GM12878 (cell line): ENCODE results near the gene ZNF530. TPM values are rescaled to one million over a fixed set of nuclear protein-coding genes. Genes with fewer than 3 reads are reported as not detected.

Experiments used
- BCL11A ChIP-seq: IDR thresholded peaks from 2 replicates; pipeline ENCODE4 v1.6.1; 2011; ENCODE audit warnings: low read depth, low read length
- CHD2 ChIP-seq: IDR thresholded peaks from 2 replicates; pipeline ENCODE4 v1.6.1; 2011; ENCODE audit warnings: low read depth, low read length, improper control_type of control experiment, borderline replicate concordance
- CREM ChIP-seq: IDR thresholded peaks from 2 replicates; pipeline ENCODE4 v1.6.1; 2014; ENCODE audit warnings: antibody characterized with exemption, low read depth
- GATAD2B ChIP-seq: fragments of 450-650 bp; conservative IDR thresholded peaks from 2 replicates; pipeline ENCODE4 v1.6.1; 2017; ENCODE audit warnings: low read depth, mild to moderate bottlenecking, moderate library complexity
- IKZF1 ChIP-seq: fragments of 450-650 bp; conservative IDR thresholded peaks from 2 replicates; pipeline ENCODE4 v1.6.1; 2017; ENCODE audit warnings: antibody characterized with exemption, mild to moderate bottlenecking
- MXI1 ChIP-seq: fragments of 150-350 bp; IDR thresholded peaks from 2 replicates; pipeline ENCODE4 v1.6.1; 2011; ENCODE audit warnings: low read depth, mild to moderate bottlenecking, inconsistent platforms, low read length, improper control_type of control experiment
- MYC ChIP-seq: IDR thresholded peaks from 2 replicates; pipeline ENCODE4 v1.6.1; 2011; ENCODE audit warnings: mild to moderate bottlenecking, low read length, moderate library complexity, inconsistent platforms; ENCODE audit not compliant: insufficient read depth, insufficient replicate concordance, insufficient read length, severe bottlenecking
- NBN ChIP-seq: fragments of 450-650 bp; IDR thresholded peaks from 2 replicates; pipeline ENCODE4 v1.6.1; 2016
- POLR2AphosphoS2 ChIP-seq: IDR thresholded peaks from 2 replicates; pipeline ENCODE4 v1.6.1; 2011; ENCODE audit warnings: low read depth, mild to moderate bottlenecking, low read length, improper control_type of control experiment, moderate library complexity
- SIN3A ChIP-seq: IDR thresholded peaks from 2 replicates; pipeline ENCODE4 v1.6.1; 2012; ENCODE audit warnings: low read depth, low read length, improper control_type of control experiment
- SIX5 ChIP-seq: IDR thresholded peaks from 2 replicates; pipeline ENCODE4 v1.6.1; 2011; ENCODE audit warnings: mild to moderate bottlenecking, low read depth, low read length, moderate library complexity; ENCODE audit not compliant: severe bottlenecking
- SMAD5 ChIP-seq: IDR thresholded peaks from 2 replicates; pipeline ENCODE4 v1.6.1; 2016; ENCODE audit warnings: antibody characterized with exemption, low read depth
- ZNF622 ChIP-seq: fragments of 450-650 bp; IDR thresholded peaks from 2 replicates; pipeline ENCODE4 v1.6.1; 2017; ENCODE audit warnings: mild to moderate bottlenecking, inconsistent platforms
- polyA plus RNA-seq, 11 experiments: library from polyadenylated mRNA; depleted of rRNA in 4 of 11; unstranded in 6 of 11; stranded (reverse) in 5 of 11; fragments of >200 nt; fragmentation: Nextera tagmentation in 4 of 11; fragmentation: Illumina TruSeq in 1 of 11; extraction: Ambion mirVana in 4 of 11; extraction: Trizol in 1 of 11; gene quantifications; 1 replicate in 1 of 11; 2 replicates in 10 of 11; pipeline versions ENCODE4 v1.2.1 to v1.2.3, GENCODE V29; 2011 to 2016; ENCODE audit warnings: inconsistent platforms in 2 of 11, missing spikeins in 2 of 11, low read depth in 1 of 11
- total RNA-seq, 4 experiments: library from RNA; depleted of rRNA in 3 of 4; stranded (reverse); fragments of >200 nt in 3 of 4; fragmentation: Illumina TruSeq in 1 of 4; extraction: Trizol in 1 of 4; gene quantifications; 2 replicates each; pipeline versions ENCODE4 v1.2.1 to v1.2.3, GENCODE V29; 2013 to 2021
- TF ChIP-seq, protein P1 (sequence below): fragments of 450-650 bp; IDR thresholded peaks from 2 replicates; pipeline ENCODE4 v1.6.1; 2017; ENCODE audit warnings: mild to moderate bottlenecking, moderate library complexity
- TF ChIP-seq, protein P2 (sequence below): fragments of 450-650 bp; conservative IDR thresholded peaks from 2 replicates; pipeline ENCODE4 v1.6.1; 2017; ENCODE audit warnings: mild to moderate bottlenecking, moderate library complexity
- TF ChIP-seq, protein P3 (sequence below): IDR thresholded peaks from 2 replicates; pipeline ENCODE4 v1.6.1; 2012; ENCODE audit warnings: improper control_type of control experiment, low read depth, low read length; ENCODE audit not compliant: insufficient replicate concordance
- TF ChIP-seq, protein P4 (sequence below): fragments of 150-350 bp; IDR thresholded peaks from 2 replicates; pipeline ENCODE4 v1.6.1; 2014; ENCODE audit warnings: mild to moderate bottlenecking, low read depth, low read length

ZNF530 gene
- total and polyA plus RNA-seq, 10 of the 15 experiments (the other 5 are each of a cell fraction or from before 2014, with no cell fraction given): 1.9 to 9.3 (median 6.6) TPM

DNA sequence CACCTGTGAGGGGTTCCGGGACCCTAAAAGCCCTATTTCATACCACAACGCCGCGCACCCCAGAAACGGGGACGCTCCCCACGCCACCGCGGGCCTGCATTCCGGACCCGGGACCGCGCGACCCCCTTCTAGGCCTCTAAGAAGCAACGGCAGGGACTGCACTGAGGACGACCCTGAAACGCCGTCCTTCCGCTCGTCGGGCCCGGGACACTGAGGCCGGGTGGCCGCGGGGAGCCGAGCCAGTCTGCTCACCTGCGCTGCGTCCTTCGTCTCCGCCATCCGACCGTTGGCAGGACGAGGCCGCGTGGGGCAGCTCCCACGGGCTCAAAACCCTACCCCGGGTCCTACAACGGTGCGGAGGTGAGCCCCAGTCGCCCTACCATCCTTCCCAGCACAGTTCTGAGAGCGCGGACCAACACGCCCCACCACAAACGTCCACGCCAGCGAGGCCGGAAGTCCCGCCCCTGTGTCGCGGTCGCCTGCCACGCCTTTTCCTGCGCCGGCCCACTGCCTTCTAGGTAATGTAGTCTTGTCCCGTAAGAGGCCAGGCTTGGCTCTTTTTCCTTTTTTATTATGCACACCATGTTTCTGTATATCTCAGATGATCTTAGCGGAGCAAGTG is 40.2 kb upstream of the ZNF530 start, which contains the start of gene ZNF550 (continued):
- TF ChIP-seq, protein P1, sequence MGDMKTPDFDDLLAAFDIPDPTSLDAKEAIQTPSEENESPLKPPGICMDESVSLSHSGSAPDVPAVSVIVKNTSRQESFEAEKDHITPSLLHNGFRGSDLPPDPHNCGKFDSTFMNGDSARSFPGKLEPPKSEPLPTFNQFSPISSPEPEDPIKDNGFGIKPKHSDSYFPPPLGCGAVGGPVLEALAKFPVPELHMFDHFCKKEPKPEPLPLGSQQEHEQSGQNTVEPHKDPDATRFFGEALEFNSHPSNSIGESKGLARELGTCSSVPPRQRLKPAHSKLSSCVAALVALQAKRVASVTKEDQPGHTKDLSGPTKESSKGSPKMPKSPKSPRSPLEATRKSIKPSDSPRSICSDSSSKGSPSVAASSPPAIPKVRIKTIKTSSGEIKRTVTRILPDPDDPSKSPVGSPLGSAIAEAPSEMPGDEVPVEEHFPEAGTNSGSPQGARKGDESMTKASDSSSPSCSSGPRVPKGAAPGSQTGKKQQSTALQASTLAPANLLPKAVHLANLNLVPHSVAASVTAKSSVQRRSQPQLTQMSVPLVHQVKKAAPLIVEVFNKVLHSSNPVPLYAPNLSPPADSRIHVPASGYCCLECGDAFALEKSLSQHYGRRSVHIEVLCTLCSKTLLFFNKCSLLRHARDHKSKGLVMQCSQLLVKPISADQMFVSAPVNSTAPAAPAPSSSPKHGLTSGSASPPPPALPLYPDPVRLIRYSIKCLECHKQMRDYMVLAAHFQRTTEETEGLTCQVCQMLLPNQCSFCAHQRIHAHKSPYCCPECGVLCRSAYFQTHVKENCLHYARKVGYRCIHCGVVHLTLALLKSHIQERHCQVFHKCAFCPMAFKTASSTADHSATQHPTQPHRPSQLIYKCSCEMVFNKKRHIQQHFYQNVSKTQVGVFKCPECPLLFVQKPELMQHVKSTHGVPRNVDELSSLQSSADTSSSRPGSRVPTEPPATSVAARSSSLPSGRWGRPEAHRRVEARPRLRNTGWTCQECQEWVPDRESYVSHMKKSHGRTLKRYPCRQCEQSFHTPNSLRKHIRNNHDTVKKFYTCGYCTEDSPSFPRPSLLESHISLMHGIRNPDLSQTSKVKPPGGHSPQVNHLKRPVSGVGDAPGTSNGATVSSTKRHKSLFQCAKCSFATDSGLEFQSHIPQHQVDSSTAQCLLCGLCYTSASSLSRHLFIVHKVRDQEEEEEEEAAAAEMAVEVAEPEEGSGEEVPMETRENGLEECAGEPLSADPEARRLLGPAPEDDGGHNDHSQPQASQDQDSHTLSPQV: no peak
- TF ChIP-seq SIN3A: 0 out of 2 replicates have a peak, but pooled peaks have one; percentile 49
- peak; percentile 86 for TF ChIP-seq SIX5
- TF ChIP-seq POLR2AphosphoS2: peak; percentile 66; the same call in 1 of the 2 replicates
- TF ChIP-seq, protein P2, sequence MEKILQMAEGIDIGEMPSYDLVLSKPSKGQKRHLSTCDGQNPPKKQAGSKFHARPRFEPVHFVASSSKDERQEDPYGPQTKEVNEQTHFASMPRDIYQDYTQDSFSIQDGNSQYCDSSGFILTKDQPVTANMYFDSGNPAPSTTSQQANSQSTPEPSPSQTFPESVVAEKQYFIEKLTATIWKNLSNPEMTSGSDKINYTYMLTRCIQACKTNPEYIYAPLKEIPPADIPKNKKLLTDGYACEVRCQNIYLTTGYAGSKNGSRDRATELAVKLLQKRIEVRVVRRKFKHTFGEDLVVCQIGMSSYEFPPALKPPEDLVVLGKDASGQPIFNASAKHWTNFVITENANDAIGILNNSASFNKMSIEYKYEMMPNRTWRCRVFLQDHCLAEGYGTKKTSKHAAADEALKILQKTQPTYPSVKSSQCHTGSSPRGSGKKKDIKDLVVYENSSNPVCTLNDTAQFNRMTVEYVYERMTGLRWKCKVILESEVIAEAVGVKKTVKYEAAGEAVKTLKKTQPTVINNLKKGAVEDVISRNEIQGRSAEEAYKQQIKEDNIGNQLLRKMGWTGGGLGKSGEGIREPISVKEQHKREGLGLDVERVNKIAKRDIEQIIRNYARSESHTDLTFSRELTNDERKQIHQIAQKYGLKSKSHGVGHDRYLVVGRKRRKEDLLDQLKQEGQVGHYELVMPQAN: peak; percentile 76
- TF ChIP-seq ZNF622: no peak
- TF ChIP-seq NBN: peak; percentile 32; the same call in 1 of the 2 replicates
- no peak for TF ChIP-seq BCL11A
- TF ChIP-seq IKZF1: peak; percentile 80
- TF ChIP-seq, protein P3, sequence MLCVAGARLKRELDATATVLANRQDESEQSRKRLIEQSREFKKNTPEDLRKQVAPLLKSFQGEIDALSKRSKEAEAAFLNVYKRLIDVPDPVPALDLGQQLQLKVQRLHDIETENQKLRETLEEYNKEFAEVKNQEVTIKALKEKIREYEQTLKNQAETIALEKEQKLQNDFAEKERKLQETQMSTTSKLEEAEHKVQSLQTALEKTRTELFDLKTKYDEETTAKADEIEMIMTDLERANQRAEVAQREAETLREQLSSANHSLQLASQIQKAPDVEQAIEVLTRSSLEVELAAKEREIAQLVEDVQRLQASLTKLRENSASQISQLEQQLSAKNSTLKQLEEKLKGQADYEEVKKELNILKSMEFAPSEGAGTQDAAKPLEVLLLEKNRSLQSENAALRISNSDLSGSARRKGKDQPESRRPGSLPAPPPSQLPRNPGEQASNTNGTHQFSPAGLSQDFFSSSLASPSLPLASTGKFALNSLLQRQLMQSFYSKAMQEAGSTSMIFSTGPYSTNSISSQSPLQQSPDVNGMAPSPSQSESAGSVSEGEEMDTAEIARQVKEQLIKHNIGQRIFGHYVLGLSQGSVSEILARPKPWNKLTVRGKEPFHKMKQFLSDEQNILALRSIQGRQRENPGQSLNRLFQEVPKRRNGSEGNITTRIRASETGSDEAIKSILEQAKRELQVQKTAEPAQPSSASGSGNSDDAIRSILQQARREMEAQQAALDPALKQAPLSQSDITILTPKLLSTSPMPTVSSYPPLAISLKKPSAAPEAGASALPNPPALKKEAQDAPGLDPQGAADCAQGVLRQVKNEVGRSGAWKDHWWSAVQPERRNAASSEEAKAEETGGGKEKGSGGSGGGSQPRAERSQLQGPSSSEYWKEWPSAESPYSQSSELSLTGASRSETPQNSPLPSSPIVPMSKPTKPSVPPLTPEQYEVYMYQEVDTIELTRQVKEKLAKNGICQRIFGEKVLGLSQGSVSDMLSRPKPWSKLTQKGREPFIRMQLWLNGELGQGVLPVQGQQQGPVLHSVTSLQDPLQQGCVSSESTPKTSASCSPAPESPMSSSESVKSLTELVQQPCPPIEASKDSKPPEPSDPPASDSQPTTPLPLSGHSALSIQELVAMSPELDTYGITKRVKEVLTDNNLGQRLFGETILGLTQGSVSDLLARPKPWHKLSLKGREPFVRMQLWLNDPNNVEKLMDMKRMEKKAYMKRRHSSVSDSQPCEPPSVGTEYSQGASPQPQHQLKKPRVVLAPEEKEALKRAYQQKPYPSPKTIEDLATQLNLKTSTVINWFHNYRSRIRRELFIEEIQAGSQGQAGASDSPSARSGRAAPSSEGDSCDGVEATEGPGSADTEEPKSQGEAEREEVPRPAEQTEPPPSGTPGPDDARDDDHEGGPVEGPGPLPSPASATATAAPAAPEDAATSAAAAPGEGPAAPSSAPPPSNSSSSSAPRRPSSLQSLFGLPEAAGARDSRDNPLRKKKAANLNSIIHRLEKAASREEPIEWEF: no peak
- TF ChIP-seq MYC: peak; percentile 35
- peak; percentile 96 for TF ChIP-seq CREM
- TF ChIP-seq MXI1: peak; percentile 79
- peak; percentile 80 for TF ChIP-seq CHD2
- TF ChIP-seq SMAD5: 0 out of 2 replicates have a peak, but pooled peaks have one; percentile 26
- peak; percentile 31; the same call in 1 of the 2 replicates for TF ChIP-seq GATAD2B
- TF ChIP-seq, protein P4, sequence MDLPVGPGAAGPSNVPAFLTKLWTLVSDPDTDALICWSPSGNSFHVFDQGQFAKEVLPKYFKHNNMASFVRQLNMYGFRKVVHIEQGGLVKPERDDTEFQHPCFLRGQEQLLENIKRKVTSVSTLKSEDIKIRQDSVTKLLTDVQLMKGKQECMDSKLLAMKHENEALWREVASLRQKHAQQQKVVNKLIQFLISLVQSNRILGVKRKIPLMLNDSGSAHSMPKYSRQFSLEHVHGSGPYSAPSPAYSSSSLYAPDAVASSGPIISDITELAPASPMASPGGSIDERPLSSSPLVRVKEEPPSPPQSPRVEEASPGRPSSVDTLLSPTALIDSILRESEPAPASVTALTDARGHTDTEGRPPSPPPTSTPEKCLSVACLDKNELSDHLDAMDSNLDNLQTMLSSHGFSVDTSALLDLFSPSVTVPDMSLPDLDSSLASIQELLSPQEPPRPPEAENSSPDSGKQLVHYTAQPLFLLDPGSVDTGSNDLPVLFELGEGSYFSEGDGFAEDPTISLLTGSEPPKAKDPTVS: no peak
